ENCODE results near the gene AMIGO3.

- TF ChIP-seq CTCF (conservative IDR thresholded peaks at IDR 0.05 in 1 of 2, IDR thresholded peaks at IDR 0.05 in 1 of 2; ENCODE audit: extremely low read depth in 1 of 2, insufficient read depth in 1 of 2, low read depth in 1 of 2, low read length in 2 of 2) (no peak), EZH2 (IDR thresholded peaks at IDR 0.05; ENCODE audit: borderline replicate concordance, low read length) (no peak)
Observed at GRCh38 chr3:49759226-49759625, 39.7 kb upstream of the AMIGO3 start.
